NCI-H187 treated with DMSO at 0.1 percent for 48 hours (cell line): ENCODE measurements around the gene EIPR1.

Experiments used
- DNase-seq: peaks from one replicate; lab custom pipeline; 2025; lab: John Stamatoyannopoulos, UW

Gene EIPR1

GRCh38 chr2:3174626-3175567 lies 202.7 kb downstream of the EIPR1 start:
- no peak for DNase-seq

GRCh38 chr2:3173031-3173430 lies 204.6 kb downstream of the EIPR1 start:
- no peak for DNase-seq

GRCh38 chr2:3172265-3172935 lies 205.2 kb downstream of the EIPR1 start:
- DNase-seq = peak; percentile 94

GRCh38 chr2:3171564-3172264 lies 205.9 kb downstream of the EIPR1 start:
- DNase-seq = no peak

- no peak for DNase-seq
Observed at GRCh38 chr2:3170792-3171455, 206.7 kb downstream of the EIPR1 start.

- no peak for DNase-seq
Observed at GRCh38 chr2:3169106-3169870, 208.3 kb downstream of the EIPR1 start.

GRCh38 chr2:3168230-3168891 lies 209.3 kb downstream of the EIPR1 start:
- DNase-seq = no peak

GRCh38 chr2:3163401-3163800 lies 214.2 kb downstream of the EIPR1 start:
- DNase-seq = no peak

- no peak for DNase-seq
Observed at GRCh38 chr2:3162442-3163077, 215.1 kb downstream of the EIPR1 start.

- no peak for DNase-seq
Observed at GRCh38 chr2:3160751-3161330, 216.8 kb downstream of the EIPR1 start.

GRCh38 chr2:3159782-3160545 lies 217.7 kb downstream of the EIPR1 start:
- no peak for DNase-seq

- no peak for DNase-seq
Observed at GRCh38 chr2:3154700-3155099, 222.9 kb downstream of the EIPR1 start.

GRCh38 chr2:3154146-3154545 lies 223.5 kb downstream of the EIPR1 start:
- no peak for DNase-seq

GRCh38 chr2:3151153-3151918 lies 226.3 kb downstream of the EIPR1 start:
- no peak for DNase-seq

- DNase-seq = no peak
Observed at GRCh38 chr2:3149441-3150217, 228.0 kb downstream of the EIPR1 start.

GRCh38 chr2:3148716-3149115 lies 228.9 kb downstream of the EIPR1 start:
- no peak for DNase-seq
